ENCODE measurements around the gene CATSPERD. TPM values are rescaled to one million over a fixed set of nuclear protein-coding genes. Genes with fewer than 3 reads are reported as not detected.
"Not testable (repeated sequence)": the region's sequence is repeated elsewhere in the genome, so short reads cannot be mapped to it uniquely, and the experiment has no call there.

The CATSPERD gene
- total and polyA plus RNA-seq, 2 donors: not detected

DNA sequence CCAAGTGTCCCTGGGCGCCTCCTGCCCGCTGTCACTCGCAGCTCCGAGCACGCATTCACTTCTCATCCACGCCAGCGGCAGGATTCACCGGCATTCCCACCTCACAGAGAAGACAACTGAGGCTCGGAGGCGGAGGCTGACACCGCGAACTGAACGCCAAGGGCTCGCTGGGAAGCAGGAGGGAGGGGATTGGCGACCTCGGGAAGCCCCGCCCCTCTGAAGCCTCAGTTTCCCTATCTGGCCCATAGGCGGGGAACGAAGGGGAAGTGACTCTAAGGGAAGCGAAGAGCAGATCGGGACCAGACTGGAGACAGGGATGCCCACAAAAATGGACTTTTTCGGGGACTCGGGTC, 40.4 kb upstream of the CATSPERD start:
- Histone ChIP-seq H3K27ac (ENCODE audit: low read depth) (peak overlapping the region; percentile 66), H3K36me3 (ENCODE audit: insufficient read depth) (no peaks in the 10 kb centered on the region), H3K4me1 (ENCODE audit: insufficient read depth) (no peaks in the 10 kb centered on the region), H3K4me3 (ENCODE audit: low read depth, low read length) (peak overlapping the region; percentile 55)
- WGBS: under 1% methylated on average over 23 of the region's 23 CpGs
- no peak for DNase-seq (ENCODE audit: extremely low spot score)

DNA sequence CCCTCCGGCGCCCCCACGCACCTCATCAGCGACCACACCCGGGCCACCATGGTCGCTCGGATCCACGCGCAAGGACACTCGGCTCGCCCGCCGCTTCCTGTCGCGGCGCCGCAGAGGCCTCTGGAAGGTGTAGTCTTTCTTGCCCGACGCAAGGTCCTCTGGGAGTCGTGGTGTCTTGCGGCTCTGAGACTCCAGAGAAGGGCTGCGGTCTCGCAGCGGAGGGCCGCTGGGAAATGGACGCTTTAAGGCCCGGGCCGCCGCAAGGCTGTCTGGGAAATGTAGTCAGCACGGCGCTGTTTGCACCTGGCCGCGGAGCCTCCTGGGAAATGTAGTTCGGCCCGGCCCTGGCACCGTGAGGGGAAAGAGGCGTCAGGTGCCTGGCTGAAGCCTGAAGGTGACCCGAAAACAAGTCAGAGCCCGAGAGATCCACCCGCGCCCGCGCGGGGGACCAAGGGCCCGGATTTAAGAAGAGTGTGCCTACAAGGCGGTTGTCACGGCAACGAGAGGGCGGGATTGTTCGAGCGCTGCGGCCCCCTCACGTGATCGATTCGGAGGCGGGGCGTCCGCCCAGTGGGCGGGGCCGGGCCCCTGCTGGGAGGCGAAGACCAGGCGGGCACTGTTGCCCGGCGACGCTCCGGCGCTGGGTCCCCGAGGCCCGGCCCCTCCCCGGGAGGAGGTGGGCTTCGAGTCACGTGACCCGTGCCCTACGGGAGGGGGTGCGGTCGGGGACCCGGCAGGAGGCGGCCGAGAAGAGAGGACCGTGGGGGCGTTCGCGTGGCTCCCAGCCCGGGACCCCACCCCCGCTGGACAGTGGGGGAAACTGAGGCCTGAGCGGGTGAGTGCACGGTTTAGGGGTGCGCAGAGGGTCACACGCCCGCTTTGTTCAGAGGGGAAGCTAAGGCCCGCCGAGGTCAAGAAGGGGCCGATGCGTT, 39.7 kb upstream of the CATSPERD start, which contains the start of the genes HSD11B1L and MICOS13:
HSD11B1L (plus strand) TSS at position 591 of the 932 bp plus-strand sequence. CDS start 3,806 bp downstream, outside the sequence.
MICOS13 (minus strand) TSS at position 80 of the 932 bp plus-strand sequence; CDS start at position 50, 30 bp downstream.
- Histone ChIP-seq H3K4me3 (ENCODE audit: low read depth, low read length) (peak within 1 kb of the TSS; percentile 55), H3K4me1 (ENCODE audit: insufficient read depth) (no peaks in the 10 kb centered on the region), H3K36me3 (ENCODE audit: insufficient read depth) (no peaks in the 10 kb centered on the region), H3K27ac (ENCODE audit: low read depth) (peak within 1 kb of the TSS; percentile 66)
- under 1% methylated on average over 94 of the region's 94 CpGs for WGBS
- peak; percentile 96 for DNase-seq (ENCODE audit: extremely low spot score)

DNA sequence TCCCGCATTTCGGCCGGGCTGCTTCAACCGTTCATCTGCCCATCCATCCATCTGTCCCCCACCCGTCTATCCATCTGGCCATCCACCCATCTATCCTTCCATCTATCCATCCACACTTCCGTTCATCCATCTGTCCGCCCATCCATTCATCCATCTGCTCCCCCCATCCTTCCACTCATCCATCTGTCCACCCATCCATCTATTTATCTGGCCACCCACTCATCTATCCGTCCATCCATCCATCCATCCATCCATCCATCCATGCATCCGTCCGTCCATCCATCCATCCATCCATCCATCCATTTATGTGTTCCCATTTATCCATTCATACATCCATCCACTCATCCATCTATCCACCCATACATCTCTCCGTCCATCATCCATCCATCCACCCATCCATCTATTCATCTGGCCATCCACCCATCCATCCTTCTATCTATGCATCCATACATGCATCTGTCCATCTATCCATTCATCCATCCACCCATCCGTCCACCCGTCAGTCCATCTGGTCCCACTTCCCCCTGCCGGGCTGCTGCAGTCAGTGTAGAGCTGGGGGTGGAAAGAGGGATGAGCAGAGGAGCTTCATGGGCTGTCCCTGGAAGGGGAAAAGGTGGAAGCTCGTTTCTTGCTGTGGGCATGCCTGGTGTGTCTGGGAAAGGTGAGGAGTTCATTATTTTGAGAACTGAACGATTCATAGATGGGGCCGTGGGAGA, 38.9 kb upstream of the CATSPERD start:
- no peak for DNase-seq (ENCODE audit: extremely low spot score)
- H3K36me3 ChIP-seq (ENCODE audit: insufficient read depth): no peaks in the 10 kb centered on the region
- peak overlapping the region; percentile 31 for H3K4me3 ChIP-seq (ENCODE audit: low read depth, low read length)
- 60% methylated on average over 17 of the region's 17 CpGs for WGBS
- no peaks in the 10 kb centered on the region for H3K4me1 ChIP-seq (ENCODE audit: insufficient read depth)
- H3K27ac ChIP-seq (ENCODE audit: low read depth): no peak overlapping the region

DNA sequence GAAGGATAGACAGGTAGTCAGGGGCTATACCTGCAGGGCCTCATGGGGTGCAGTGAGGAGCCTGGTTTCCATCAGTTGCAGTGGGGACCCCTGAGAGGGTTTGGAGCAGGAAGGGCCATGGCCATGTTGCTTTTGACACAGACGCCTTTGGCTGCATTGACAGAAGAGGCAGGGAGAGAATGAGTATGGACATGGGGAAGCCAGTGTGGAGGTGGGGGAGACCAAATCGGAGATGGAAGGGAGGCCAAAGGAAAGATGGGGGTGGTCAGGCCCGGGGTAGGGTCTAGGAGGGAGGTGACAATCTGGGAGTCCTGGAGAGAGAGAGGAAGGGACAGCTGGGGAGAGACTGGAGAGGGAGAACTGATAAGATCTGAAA, 38.3 kb upstream of the CATSPERD start:
- H3K4me3 ChIP-seq (ENCODE audit: low read depth, low read length): no peak overlapping the region
- no peak for DNase-seq (ENCODE audit: extremely low spot score)
- H3K27ac ChIP-seq (ENCODE audit: low read depth): no peak overlapping the region
- no peaks in the 10 kb centered on the region for H3K36me3 ChIP-seq (ENCODE audit: insufficient read depth)
- WGBS: 90% methylated on average over 3 of the region's 3 CpGs
- H3K4me1 ChIP-seq (ENCODE audit: insufficient read depth): no peaks in the 10 kb centered on the region

DNA sequence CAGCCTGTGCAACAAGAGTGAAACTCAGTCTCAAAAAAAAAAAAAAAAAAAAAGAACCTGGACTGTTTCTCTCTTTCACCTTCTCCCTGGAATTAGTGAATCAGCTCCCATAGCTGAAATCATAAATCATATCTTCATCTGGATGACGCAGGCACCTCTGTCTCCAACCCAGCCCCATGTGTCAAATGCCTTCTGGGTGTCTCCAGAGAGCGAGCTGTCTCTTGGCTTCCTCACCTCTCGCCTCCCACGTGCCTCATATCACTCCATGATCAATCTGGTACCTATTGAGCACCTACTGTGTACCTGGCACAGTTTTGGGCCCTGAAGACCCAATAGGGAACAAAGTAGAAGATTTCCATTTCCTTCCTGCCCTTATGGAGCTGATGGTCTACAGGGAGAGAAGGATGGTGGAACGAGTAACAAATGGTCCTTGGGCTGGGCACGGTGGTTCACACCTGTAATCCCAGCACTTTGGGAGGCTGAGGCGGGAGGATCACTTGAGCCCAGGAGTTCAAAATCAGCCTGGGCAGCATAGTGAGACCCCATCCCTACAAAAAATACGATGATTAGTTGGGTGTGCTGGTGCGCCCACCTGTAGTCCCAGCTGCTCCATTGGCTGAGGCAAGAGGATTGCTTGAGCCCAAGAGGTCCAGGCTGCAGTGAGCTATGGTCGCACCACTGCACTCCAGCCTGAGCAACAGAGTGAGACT, 37.1 kb upstream of the CATSPERD start:
- WGBS: 93% methylated on average over 10 of the region's 10 CpGs
- Histone ChIP-seq H3K36me3 (ENCODE audit: insufficient read depth) (no peaks in the 10 kb centered on the region), H3K4me1 (ENCODE audit: insufficient read depth) (no peaks in the 10 kb centered on the region), H3K4me3 (ENCODE audit: low read depth, low read length) (no peak overlapping the region), H3K27ac (ENCODE audit: low read depth) (no peak overlapping the region)
- no peak for DNase-seq (ENCODE audit: extremely low spot score)

DNA sequence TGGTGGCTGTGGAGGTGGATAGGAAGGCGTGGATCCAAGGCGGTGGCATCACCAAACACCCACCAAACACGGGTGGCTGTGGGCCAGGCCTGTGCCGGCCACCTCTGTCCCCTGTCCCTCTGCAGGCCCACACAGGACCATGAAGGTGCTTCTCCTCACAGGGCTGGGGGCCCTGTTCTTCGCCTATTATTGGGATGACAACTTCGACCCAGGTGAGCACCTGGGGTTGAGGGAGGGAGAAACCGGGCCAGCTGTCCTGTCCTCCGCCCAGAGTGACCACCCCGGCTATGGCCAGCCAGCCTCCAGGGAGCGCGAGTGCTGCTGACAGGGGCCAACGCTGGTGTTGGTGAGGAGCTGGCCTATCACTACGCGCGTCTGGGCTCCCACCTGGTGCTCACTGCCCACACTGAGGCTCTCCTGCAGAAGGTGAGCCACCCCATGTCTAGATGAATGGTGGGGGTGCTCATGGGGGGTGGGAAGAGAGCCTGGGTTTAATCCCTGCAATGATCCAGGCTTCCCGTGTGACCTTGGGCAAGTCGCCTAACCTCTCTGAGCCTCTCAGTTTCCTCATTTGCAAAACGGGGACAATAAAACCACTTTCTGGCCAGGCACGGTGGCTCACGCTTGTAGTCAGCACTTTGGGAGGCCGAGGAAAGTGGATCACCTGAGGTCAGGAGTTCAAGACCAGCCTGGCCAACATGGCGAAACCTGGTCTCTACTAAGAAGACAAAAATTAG, 35.6 kb upstream of the CATSPERD start:
- WGBS: 93% methylated on average over 22 of the region's 22 CpGs
- DNase-seq (ENCODE audit: extremely low spot score): no peak
- no peaks in the 10 kb centered on the region for H3K36me3 ChIP-seq (ENCODE audit: insufficient read depth)
- H3K4me1 ChIP-seq (ENCODE audit: insufficient read depth): no peaks in the 10 kb centered on the region
- no peak overlapping the region for H3K27ac ChIP-seq (ENCODE audit: low read depth)
- H3K4me3 ChIP-seq (ENCODE audit: low read depth, low read length): no peak overlapping the region

DNA sequence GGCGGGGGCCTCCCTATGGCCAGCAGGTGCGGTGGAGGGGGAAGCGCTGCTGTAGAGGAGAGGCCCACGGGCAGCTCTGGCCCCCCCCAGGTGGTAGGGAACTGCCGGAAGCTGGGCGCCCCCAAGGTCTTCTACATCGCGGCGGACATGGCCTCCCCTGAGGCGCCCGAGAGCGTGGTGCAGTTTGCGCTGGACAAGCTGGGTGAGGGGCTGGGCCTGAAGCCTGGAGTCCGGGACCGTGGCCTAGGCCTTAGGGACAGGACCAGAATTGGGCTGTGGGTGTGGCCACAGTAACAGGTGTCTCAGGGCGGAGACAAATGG, 34.2 kb upstream of the CATSPERD start:
- WGBS: 36% methylated on average over 16 of the region's 16 CpGs
- no peak for DNase-seq (ENCODE audit: extremely low spot score)
- H3K27ac ChIP-seq (ENCODE audit: low read depth): no peak overlapping the region
- no peaks in the 10 kb centered on the region for H3K4me1 ChIP-seq (ENCODE audit: insufficient read depth)
- no peaks in the 10 kb centered on the region for H3K36me3 ChIP-seq (ENCODE audit: insufficient read depth)
- peak overlapping the region; percentile 41 for H3K4me3 ChIP-seq (ENCODE audit: low read depth, low read length)

DNA sequence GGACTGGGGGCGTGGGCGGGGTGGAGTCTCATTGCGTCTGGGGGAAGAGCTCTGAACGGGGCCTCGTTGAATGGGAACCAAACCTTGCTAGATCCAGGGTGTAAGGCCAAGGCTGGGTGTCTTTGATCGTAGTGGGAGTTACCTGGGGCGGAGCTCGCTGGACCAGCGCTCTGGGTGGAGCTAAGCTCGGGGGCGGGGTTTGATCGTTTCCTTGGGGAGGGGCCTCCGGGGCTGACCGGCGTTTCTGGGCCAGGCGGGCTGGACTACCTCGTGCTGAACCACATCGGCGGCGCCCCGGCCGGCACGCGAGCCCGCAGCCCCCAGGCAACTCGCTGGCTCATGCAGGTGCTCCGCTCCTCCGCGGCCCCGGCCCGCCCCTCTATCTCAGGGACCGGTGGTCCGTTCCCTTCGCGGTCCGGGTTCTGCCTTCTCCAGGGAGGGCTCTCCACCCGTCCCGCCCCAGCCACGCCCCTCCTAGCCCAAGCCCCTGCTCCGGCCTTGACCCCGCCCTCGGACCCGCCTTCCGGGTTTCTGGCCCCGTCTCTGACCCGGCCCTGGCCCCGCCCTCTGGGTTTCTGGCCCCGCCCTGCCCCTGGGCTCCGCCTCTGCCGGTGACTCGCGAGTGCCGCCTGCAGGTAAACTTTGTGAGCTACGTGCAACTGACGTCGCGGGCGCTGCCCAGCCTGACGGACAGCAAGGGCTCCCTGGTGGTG, 33.6 kb upstream of the CATSPERD start:
- under 1% methylated on average over 59 of the region's 59 CpGs for WGBS
- peak overlapping the region; percentile 41 for H3K4me3 ChIP-seq (ENCODE audit: low read depth, low read length)
- no peaks in the 10 kb centered on the region for H3K36me3 ChIP-seq (ENCODE audit: insufficient read depth)
- H3K4me1 ChIP-seq (ENCODE audit: insufficient read depth): no peaks in the 10 kb centered on the region
- DNase-seq (ENCODE audit: extremely low spot score): peak; percentile 76
- peak overlapping the region; percentile 12 for H3K27ac ChIP-seq (ENCODE audit: low read depth)

DNA sequence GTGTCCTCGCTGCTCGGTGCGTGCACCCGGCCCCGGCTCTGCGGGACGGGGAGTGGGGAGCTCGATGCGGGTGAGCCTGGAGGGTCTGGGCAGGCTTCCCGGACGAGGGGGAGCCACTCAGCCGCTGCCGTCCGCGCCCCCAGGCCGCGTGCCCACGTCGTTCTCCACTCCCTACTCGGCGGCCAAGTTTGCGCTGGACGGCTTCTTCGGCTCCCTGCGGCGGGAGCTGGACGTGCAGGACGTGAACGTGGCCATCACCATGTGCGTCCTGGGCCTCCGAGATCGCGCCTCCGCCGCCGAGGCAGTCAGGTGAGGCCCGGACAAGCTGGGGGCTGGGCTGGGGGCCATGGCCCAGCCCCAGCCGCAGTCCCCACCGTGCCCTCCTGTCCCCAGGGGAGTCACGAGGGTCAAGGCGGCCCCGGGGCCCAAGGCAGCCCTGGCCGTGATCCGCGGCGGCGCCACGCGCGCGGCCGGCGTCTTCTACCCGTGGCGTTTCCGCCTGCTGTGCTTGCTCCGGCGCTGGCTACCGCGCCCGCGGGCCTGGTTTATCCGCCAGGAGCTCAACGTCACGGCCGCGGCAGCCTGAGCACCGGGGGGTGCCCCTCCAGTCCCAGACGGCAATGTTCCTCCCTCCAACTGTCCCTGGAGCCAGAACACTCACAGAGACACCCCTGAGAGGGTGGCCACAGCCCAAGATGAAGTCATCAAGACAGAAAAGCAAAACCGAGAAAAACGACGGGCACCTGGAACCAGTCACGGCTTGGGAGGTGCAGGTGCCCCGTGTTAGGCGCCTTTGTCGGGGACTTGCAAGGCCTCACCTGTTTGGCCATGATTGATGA, 32.9 kb upstream of the CATSPERD start:
- Histone ChIP-seq H3K27ac (ENCODE audit: low read depth) (no peak overlapping the region), H3K4me1 (ENCODE audit: insufficient read depth) (no peaks in the 10 kb centered on the region), H3K4me3 (ENCODE audit: low read depth, low read length) (peak overlapping the region; percentile 41), H3K36me3 (ENCODE audit: insufficient read depth) (no peaks in the 10 kb centered on the region)
- WGBS: 48% methylated on average over 76 of the region's 76 CpGs
- no peak for DNase-seq (ENCODE audit: extremely low spot score)

DNA sequence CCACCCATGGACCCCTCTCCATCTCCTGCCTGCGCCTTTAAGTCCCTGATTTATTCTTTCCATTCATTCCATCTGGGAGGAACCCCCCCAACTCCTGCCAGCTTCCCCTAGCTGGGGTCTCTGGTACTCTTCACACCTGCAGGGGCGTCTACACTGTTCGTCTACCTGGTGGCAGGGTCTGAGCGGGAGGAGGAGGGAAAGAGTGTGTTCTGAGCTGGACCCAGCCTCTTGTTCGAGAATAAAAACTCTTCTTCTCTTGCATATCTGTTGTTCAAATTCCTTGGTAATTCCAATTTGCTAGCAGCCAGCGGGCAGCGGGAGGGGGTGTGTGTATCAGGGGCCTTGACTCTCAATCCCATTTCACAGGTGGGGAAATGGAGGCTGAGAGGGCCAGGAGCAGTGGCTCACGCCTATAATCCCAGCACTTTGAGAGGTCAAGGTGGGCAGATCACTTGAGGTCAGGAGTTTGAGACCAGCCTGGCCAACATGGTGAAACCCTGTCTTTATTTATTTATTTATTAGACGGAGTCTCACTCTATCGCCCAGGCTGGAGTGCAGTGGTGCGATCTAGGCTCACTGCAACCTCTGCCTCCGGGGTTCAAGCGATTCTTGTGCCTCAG, 32.1 kb upstream of the CATSPERD start:
- not testable (repeated sequence) for H3K4me1 ChIP-seq (ENCODE audit: insufficient read depth)

DNA sequence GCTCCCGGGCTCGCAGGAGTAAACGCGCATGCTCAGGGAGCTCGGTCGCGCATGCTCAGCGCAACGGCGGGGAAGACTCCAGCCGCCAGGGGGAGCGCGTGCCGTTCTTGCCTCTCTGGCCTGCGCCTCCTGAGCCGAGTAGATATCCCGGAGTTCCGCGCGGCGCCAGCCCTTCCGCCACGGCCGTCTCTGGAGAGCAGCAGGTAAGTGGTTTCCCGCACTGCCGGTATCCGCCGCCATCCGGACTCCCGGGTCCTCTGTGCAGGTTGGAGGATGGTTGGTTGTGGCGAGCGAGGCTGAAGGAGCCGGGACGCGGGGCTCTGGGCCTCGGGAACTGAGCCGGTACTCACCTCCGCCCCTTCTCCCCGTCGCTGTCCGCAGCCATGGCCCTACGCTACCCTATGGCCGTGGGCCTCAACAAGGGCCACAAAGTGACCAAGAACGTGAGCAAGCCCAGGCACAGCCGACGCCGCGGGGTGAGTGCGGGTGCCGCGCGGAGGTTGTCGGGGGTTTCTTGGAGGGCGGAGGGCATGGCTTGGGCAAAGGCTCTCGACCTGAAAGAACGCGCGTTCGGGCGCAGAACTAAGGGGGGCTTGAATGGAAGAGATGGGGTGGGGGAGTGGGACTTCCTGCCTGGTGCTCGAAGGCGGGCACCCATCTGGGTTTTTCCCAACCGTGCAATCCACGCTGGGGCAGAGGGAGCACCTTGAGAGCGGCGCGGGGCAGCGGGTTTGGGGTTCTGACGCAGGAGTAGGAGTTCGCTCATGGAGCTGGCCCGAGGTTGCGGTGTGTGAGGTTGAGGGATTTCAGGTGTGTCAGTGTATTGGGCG, 30.1 kb upstream of the CATSPERD start, which contains the start of gene RPL36:
RPL36 (plus strand) TSS at position 171 of the 830 bp plus-strand sequence; CDS start at position 384, 213 bp downstream.
- H3K4me1 ChIP-seq (ENCODE audit: insufficient read depth): no peaks in the 10 kb centered on the region
- WGBS: under 1% methylated on average over 73 of the region's 73 CpGs
- peaks cover under 1% of the 10 kb centered on the region for H3K36me3 ChIP-seq (ENCODE audit: insufficient read depth)
- H3K27ac ChIP-seq (ENCODE audit: low read depth): peak within 1 kb of the TSS; percentile 95
- peak within 1 kb of the TSS; percentile 66 for H3K4me3 ChIP-seq (ENCODE audit: low read depth, low read length)
- peak; percentile 93 for DNase-seq (ENCODE audit: extremely low spot score)

More for the DNA sequence above, 32.1 kb upstream of the CATSPERD start:
- H3K4me3 ChIP-seq (ENCODE audit: low read depth, low read length); H3K36me3 ChIP-seq (ENCODE audit: insufficient read depth); H3K27ac ChIP-seq (ENCODE audit: low read depth); DNase-seq (ENCODE audit: extremely low spot score): not testable (repeated sequence)
- 92% methylated on average over 13 of the region's 13 CpGs for WGBS
